Endothelial cell of umbilical vein (primary cell): ENCODE results near the gene FZD10. TPM values are rescaled to one million over a fixed set of nuclear protein-coding genes. Genes with fewer than 3 reads are reported as not detected.

Experiments used
- BruUV-seq: library from RNA; stranded (reverse); fragments of 400-500 nt; replicated peaks from 2 replicates; lab custom pipeline; 2021; lab: Mats Ljungman, UMichigan
- CTCF ChIA-PET: fragments of 300-600, 350-600 bp; sonication (Branson Sonifier 250); formaldehyde crosslinking; loops from one replicate; lab custom pipeline; 2021; ENCODE audit warnings: antibody characterized with exemption, inconsistent platforms; lab: Charles Lee
- POLR2A ChIA-PET: fragments of 300-600, 350-600 bp; sonication (Branson Sonifier 250); formaldehyde crosslinking; loops from one replicate; lab custom pipeline; 2021; ENCODE audit warnings: antibody characterized with exemption, inconsistent platforms; lab: Charles Lee
- DNase-seq: peaks from one replicate; pipeline ENCODE4 v3.0.0-alpha.2; 2011; ENCODE audit warnings: low read depth, low spot score
- FAIRE-seq: peaks from 2 replicates; lab custom pipeline; 2011; peaks lifted over from hg19 to GRCh38; lab: Jason Lieb, UNC
- H2AFZ ChIP-seq: 2 replicates; pipeline ENCODE4 v1.6.0; 2012; ENCODE audit warnings: low read depth, low read length, control low read depth, inconsistent platforms
- H3K27ac ChIP-seq: 2 replicates; pipeline ENCODE4 v1.5.1; 2011; ENCODE audit warnings: low read depth, mild to moderate bottlenecking, control low read depth, low read length, moderate library complexity; ENCODE audit not compliant: insufficient read depth
- H3K27me3 ChIP-seq, 2 experiments: 2 replicates each; pipeline versions ENCODE4 v1.6.0 to v1.6.1; 2011; ENCODE audit warnings: low read length in 2 of 2, mixed read lengths in 1 of 2; ENCODE audit not compliant: control insufficient read depth in 2 of 2, insufficient read depth in 2 of 2
- H3K36me3 ChIP-seq, 2 experiments: 2 replicates in 1 of 2; 3 replicates in 1 of 2; pipeline ENCODE4 v1.5.1; 2011; ENCODE audit warnings: low read length in 2 of 2, mild to moderate bottlenecking in 1 of 2, moderate library complexity in 1 of 2; ENCODE audit not compliant: control insufficient read depth in 2 of 2, insufficient read depth in 2 of 2; ENCODE audit errors: extremely low read depth in 1 of 2
- H3K4me1 ChIP-seq: 3 replicates; pipeline ENCODE4 v1.5.1; 2011; ENCODE audit warnings: mild to moderate bottlenecking, low read length; ENCODE audit not compliant: control insufficient read depth, insufficient read depth; ENCODE audit errors: extremely low read depth
- H3K4me2 ChIP-seq: 2 replicates; pipeline ENCODE4 v1.6.1; 2011; ENCODE audit warnings: low read length, control low read depth, mixed read lengths; ENCODE audit not compliant: insufficient read depth
- H3K4me3 ChIP-seq, 3 experiments: fragments of 200-600 bp in 1 of 3; sonication (generic), shearing (Covaris generic) in 1 of 3; replicated peaks in 1 of 3; 2 replicates each; pipeline ENCODE4 v1.5.1; 2011 to 2016; ENCODE audit warnings: control low read depth in 3 of 3, low read length in 3 of 3, mild to moderate bottlenecking in 2 of 3, inconsistent platforms in 1 of 3, low read depth in 1 of 3, moderate library complexity in 1 of 3; ENCODE audit not compliant: insufficient read depth in 1 of 3
- H3K79me2 ChIP-seq: 2 replicates; pipeline ENCODE4 v1.6.0; 2012; ENCODE audit warnings: low read length, inconsistent platforms; ENCODE audit not compliant: control insufficient read depth, insufficient read depth
- H3K9ac ChIP-seq: replicated peaks from 2 replicates; pipeline ENCODE3; 2011; ENCODE audit warnings: low read length, control low read depth; ENCODE audit not compliant: insufficient read depth; ENCODE audit errors: extremely low read depth
- H3K9me1 ChIP-seq: replicated peaks from 3 replicates; pipeline ENCODE4 v1.6.0; 2011; ENCODE audit warnings: mild to moderate bottlenecking, low read length; ENCODE audit not compliant: control insufficient read depth, insufficient read depth; ENCODE audit errors: extremely low read depth
- H3K9me3 ChIP-seq: replicated peaks from 2 replicates; pipeline ENCODE4 v1.5.1; 2012; ENCODE audit warnings: low read length, inconsistent platforms; ENCODE audit not compliant: control insufficient read depth, insufficient read depth
- H4K20me1 ChIP-seq: replicated peaks from 2 replicates; pipeline ENCODE3; 2011; ENCODE audit warnings: mild to moderate bottlenecking, low read length; ENCODE audit not compliant: control insufficient read depth, insufficient read depth; ENCODE audit errors: extremely low read depth
- CTCF ChIP-seq, 2 donors: IDR thresholded peaks; 1 replicate in 1 of 2; 2 replicates in 1 of 2; pipeline ENCODE4 v1.5.1; 2011; ENCODE audit warnings: low read length in 2 of 2, mild to moderate bottlenecking in 2 of 2, moderate library complexity in 2 of 2, control low read depth in 1 of 2, inconsistent platforms in 1 of 2, low read depth in 1 of 2; ENCODE audit not compliant: insufficient read depth in 1 of 2; ENCODE audit errors: extremely low read depth in 1 of 2
- EZH2 ChIP-seq: IDR thresholded peaks from 2 replicates; pipeline ENCODE4 v1.6.1; 2012; ENCODE audit warnings: borderline replicate concordance, low read depth, mild to moderate bottlenecking, moderate library complexity, low read length, inconsistent platforms; ENCODE audit not compliant: severe bottlenecking
- FOS ChIP-seq: IDR thresholded peaks from 2 replicates; pipeline ENCODE4 v1.6.1; 2011; ENCODE audit warnings: mild to moderate bottlenecking, low read length, moderate library complexity, borderline replicate concordance; ENCODE audit not compliant: insufficient read depth
- GATA2 ChIP-seq: IDR thresholded peaks from 2 replicates; pipeline ENCODE4 v1.7.0; 2011; ENCODE audit warnings: low read depth, mild to moderate bottlenecking, moderate library complexity, mixed read lengths, low read length; ENCODE audit not compliant: insufficient read length, insufficient read depth
- JUN ChIP-seq: IDR thresholded peaks from 2 replicates; pipeline ENCODE4 v1.6.1; 2011; ENCODE audit warnings: borderline replicate concordance, low read depth; ENCODE audit not compliant: insufficient read length, insufficient read depth
- MAX ChIP-seq: IDR thresholded peaks from 2 replicates; pipeline ENCODE4 v1.6.1; 2011; ENCODE audit not compliant: insufficient read depth, insufficient read length
- MYC ChIP-seq: IDR thresholded peaks from one replicate; pipeline ENCODE4 v1.6.1; 2011; ENCODE audit warnings: mild to moderate bottlenecking, low read depth, low read length
- POLR2A ChIP-seq: IDR thresholded peaks from 2 replicates; pipeline ENCODE4 v1.6.1; 2012; ENCODE audit warnings: low read depth, mild to moderate bottlenecking, control low read depth, low read length
- POLR2AphosphoS5 ChIP-seq: IDR thresholded peaks from 2 replicates; pipeline ENCODE4 v1.6.1; 2012; ENCODE audit warnings: low read depth, mild to moderate bottlenecking, control low read depth, low read length, moderate library complexity; ENCODE audit not compliant: insufficient read depth
- dilution Hi-C: fragments of 300-500 bp; cut with MboI; formaldehyde crosslinking; loops from one replicate; pipeline ENCODE4 v1.15.0; 2019; ENCODE audit warnings: low sequenced_read_pairs; ENCODE audit not compliant: extremely low pct_ligation_motif_present
- intact Hi-C: fragments of 100-400 bp; cut with micrococcal nuclease; formaldehyde crosslinking; loops from one replicate; pipeline ENCODE4 v1.10.0; 2022
- polyA plus RNA-seq, 4 experiments: library from polyadenylated mRNA; depleted of rRNA in 3 of 4; stranded (reverse) in 3 of 4; unstranded in 1 of 4; fragments of >200 nt; gene quantifications; 2 replicates each; pipeline versions ENCODE4 v1.2.1 to v1.2.3, GENCODE V29; 2011 to 2012; ENCODE audit warnings: missing spikeins in 1 of 4
- total RNA-seq: library from RNA; stranded (reverse); gene quantifications from 2 replicates; pipeline ENCODE4 v1.2.3, GENCODE V29; 2021

The FZD10 gene
- total and polyA plus RNA-seq, 2 donors (not counting 3 experiments of a cell fraction or from before 2014, with no cell fraction given): not detected

- BruUV-seq: no TSS peak
- peaks cover 8% of the 10 kb centered on the region for H3K9me3 ChIP-seq
- POLR2A ChIA-PET: no interaction called here
Observed at GRCh38 chr12:130126023-130126432, 36.2 kb upstream of the FZD10 start.

More at GRCh38 chr12:130126023-130126432, 36.2 kb upstream of the FZD10 start:
- Histone ChIP-seq H3K4me1 (no peaks in the 10 kb centered on the region), H2AFZ (no peak overlapping the region), H3K27me3 (no peaks in the 10 kb centered on the region), H3K9me1 (no peaks in the 10 kb centered on the region), H3K4me2 (no peak overlapping the region), H4K20me1 (no peaks in the 10 kb centered on the region), H3K27ac (no peak overlapping the region), H3K79me2 (no peaks in the 10 kb centered on the region), H3K9ac (no peak overlapping the region), H3K36me3 (no peaks in the 10 kb centered on the region), H3K4me3 (no peak overlapping the region)
- intact Hi-C loops: no loop called here
- no peak for FAIRE-seq
- TF ChIP-seq MAX (no peak), POLR2AphosphoS5 (no peak), EZH2 (no peak), MYC (no peak), JUN (no peak), GATA2 (no peak), POLR2A (no peak), CTCF (IDR thresholded peaks at IDR 0.05; ENCODE audit: extremely low read depth in 1 of 2, insufficient read depth in 1 of 2, low read depth in 1 of 2, low read length in 2 of 2) (no peak), FOS (no peak)
- CTCF ChIA-PET: no interaction called here
- dilution Hi-C loops: no loop called here
- DNase-seq: no peak
